ENCODE results near the gene GHRH.

The GHRH gene

DNA sequence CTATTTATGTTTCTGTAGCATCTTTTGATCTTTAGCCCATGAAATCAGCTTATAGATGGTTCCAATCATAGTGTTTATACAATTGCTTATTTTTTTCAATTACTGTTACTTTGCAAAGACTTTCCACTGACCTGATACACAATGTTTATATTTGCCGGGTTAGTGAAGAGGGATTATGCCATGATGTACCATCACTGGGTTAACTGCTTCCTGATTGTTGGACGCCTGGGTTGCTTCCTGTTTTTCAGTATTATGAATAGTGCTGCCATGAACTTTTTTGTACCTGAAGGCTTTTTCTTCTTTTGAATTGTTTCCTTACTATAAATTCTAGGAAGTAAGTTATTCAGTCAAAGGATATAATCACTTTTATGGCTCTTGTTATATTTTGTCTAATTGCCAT is 34.8 kb upstream of the GHRH start:
- TF ChIP-seq, protein P1, sequence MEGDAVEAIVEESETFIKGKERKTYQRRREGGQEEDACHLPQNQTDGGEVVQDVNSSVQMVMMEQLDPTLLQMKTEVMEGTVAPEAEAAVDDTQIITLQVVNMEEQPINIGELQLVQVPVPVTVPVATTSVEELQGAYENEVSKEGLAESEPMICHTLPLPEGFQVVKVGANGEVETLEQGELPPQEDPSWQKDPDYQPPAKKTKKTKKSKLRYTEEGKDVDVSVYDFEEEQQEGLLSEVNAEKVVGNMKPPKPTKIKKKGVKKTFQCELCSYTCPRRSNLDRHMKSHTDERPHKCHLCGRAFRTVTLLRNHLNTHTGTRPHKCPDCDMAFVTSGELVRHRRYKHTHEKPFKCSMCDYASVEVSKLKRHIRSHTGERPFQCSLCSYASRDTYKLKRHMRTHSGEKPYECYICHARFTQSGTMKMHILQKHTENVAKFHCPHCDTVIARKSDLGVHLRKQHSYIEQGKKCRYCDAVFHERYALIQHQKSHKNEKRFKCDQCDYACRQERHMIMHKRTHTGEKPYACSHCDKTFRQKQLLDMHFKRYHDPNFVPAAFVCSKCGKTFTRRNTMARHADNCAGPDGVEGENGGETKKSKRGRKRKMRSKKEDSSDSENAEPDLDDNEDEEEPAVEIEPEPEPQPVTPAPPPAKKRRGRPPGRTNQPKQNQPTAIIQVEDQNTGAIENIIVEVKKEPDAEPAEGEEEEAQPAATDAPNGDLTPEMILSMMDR (IDR thresholded peaks at IDR 0.05): no peak

DNA sequence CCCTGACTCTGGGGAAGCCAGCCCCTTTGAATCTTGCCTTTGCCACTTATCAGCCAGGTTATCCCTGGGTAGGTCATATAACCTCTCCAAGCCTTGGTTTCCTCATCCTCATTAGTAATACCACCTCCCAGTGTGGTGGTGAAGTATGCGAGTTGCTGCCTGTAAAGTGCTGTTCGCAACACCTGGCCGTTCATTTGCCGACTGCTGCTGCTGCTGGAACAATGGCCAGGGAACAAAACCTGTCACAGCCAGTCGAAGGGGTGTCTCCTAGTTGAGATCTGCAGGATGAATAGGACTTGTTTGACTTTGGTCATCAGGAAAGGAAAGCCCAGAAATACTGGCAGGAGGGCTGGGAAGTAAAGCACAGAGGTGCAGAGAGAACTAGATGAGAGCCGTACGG is 34.0 kb upstream of the GHRH start:
- TF ChIP-seq, protein P1 (IDR thresholded peaks at IDR 0.05): no peak

DNA sequence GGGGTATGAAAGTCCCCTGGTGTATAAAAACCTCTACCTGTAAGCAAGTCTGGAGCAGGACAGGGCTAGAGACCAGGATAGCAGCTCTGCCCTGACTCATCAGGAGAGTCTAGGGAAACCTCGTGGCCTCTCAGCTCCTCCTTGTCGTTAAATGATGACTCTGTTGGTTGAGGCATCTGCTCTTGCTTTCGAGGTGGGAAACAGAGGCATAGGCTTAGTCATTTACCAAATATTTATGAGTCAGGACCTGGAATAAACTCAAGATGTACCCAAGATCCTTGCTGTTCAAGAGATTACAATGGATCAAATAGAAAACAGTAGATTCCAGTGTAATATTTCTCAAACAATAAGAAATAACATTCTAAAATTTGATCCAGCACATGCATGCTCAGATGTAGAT is 33.4 kb upstream of the GHRH start:
- TF ChIP-seq, protein P1 (IDR thresholded peaks at IDR 0.05): no peak

DNA sequence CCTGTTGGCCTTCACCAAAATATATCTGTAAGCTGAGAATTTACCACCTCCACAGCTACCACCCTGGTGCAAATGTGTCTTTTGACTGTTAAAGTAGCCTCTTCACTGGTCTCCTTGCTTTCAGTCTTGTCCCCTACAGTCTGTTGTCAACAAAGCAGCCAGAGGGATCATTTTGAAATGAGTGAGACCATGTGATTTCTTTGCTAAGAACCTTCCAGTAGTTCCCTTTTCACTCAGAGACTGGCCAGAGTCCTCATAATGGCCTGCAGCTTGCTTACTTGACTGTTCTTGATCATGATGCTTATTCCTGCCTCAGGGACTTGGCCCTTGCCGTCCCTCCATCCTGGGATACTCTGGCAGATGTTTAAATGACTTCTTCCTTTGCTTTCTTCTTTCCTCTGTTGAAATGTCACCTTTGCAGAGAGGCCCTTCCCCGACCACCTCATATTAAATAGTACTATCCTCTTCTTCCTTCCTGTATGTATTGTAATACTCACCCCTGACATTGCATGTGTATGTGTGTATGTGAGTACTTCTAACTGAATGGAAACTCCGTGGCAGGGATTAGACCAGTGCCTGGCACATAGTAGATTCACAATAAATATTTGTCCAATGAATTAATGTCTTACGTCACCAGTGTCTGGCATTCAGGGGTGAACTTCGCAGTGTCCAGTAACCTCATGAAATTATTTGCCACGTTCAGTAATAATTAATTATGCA is 32.8 kb upstream of the GHRH start:
- TF ChIP-seq, protein P1 (IDR thresholded peaks at IDR 0.05): no peak

DNA sequence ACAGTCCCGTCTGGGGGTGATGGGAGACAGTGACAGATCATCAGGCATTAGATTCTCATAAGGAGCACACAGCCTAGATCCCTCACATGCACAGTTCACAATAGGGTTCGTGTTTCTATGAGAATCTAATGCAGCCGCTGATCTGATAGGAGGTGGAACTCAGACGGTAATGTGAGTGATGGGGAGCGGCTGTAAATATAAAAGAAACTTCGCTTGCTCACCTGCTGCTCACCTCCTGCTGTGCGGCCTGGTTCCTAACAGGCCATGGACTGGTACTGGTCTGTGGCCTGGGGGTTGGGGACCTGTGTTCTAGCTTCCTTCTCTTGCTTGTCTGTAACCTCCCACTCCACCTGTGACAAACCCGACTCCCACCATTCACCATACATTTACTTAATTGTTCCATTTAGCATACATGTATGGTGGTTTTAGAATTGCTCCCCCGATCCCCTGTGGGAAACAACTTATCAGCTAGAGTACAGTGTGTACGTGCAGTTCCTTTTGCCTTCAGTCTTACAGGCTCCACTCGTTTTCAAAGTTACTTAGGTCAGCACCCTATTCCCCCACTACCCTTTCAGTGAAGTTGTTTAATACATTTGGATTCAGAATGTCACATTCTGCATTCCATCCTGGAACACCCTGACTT is 31.8 kb upstream of the GHRH start:
- TF ChIP-seq, protein P1 (IDR thresholded peaks at IDR 0.05): no peak

DNA sequence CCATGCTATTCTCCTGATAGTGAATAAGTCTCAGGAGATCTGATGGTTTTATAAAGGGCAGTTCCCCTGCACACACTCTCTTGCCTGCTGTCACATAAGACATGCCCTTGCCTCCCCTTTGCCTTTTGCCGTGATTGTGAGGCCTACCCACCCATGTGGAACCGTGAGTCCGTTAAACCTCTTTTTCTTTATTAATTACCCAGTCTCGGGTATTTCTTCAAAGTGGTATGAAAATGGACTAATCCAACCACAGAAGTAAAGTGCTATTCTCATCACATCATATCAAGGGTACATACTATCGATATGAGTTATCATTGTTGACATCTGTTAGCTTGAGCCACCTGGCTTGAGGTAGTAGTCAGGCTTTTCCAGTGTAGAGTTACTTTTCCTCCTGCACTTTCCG is 30.1 kb upstream of the GHRH start:
- TF ChIP-seq, protein P1 (IDR thresholded peaks at IDR 0.05): no peak

DNA sequence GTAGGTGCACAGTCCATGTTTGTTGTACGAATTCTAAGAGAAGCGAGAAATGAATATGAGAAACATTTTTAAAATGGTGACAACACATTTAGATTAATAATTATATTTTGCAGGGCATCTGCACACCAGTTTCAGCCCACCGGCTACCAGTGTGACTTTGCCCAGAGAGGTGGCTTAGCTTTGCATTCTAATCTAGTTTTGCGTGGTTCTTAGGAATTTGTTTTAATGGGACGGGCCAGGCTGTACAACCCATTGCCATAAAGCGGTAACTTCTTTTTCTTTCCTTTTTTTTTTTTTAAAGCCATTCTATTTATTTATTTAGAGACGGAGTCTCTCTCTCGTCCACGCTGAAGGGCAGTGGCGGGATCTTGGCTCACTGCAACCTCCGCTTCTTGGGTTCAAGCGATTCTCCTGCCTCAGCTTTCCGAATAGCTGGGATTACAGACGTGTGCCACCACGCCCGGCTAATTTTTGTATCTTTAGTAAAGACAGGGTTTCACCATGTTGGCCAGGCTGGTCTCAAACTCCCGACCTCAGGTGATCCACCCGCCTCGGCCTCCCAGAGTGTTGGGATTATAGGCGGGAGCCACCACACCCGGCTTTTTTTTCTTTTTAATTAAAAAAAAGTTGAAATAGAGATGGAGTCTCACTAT is 28.7 kb upstream of the GHRH start:
- TF ChIP-seq, protein P1 (IDR thresholded peaks at IDR 0.05): no peak

Data from LNCAP (cell line).